GM06990 (cell line): Measurements from ENCODE around the gene NOL4L.

Source experiments
- DNase-seq: peaks from one replicate; pipeline ENCODE4 v3.0.0-alpha.2; 2011; ENCODE audit not compliant: insufficient read length; ENCODE audit errors: extremely low read depth
- H3K27me3 ChIP-seq: replicated peaks from 2 replicates; pipeline ENCODE4 v1.6.0; 2011; ENCODE audit warnings: low read length; ENCODE audit not compliant: control insufficient read depth, insufficient read depth
- H3K36me3 ChIP-seq: 2 replicates; pipeline ENCODE4 v1.5.1; 2011; ENCODE audit warnings: low read length; ENCODE audit not compliant: control insufficient read depth, insufficient read depth
- H3K4me3 ChIP-seq: replicated peaks from 2 replicates; pipeline ENCODE4 v1.5.1; 2011; ENCODE audit warnings: low read depth, mild to moderate bottlenecking, control low read depth, low read length
- CTCF ChIP-seq: IDR thresholded peaks from 2 replicates; pipeline ENCODE4 v1.5.1; 2011; ENCODE audit warnings: low read length, control low read depth, mild to moderate bottlenecking, inconsistent platforms; ENCODE audit not compliant: insufficient read depth, poor library complexity, severe bottlenecking

Gene NOL4L

GRCh38 chr20:32431457-32431856 lies 153.7 kb downstream of the NOL4L start:
- no peaks in the 10 kb centered on the region for H3K27me3 ChIP-seq
- no peak for DNase-seq
- TF ChIP-seq CTCF = no peak
- peaks cover 52% of the 10 kb centered on the region for H3K36me3 ChIP-seq
- H3K4me3 ChIP-seq = no peak overlapping the region

GRCh38 chr20:32429745-32430360 lies 155.3 kb downstream of the NOL4L start:
- H3K27me3 ChIP-seq = no peaks in the 10 kb centered on the region
- no peak for DNase-seq
- peaks cover 37% of the 10 kb centered on the region for H3K36me3 ChIP-seq
- TF ChIP-seq CTCF = no peak
- no peak overlapping the region for H3K4me3 ChIP-seq

GRCh38 chr20:32429343-32429742 lies 155.8 kb downstream of the NOL4L start:
- no peak for DNase-seq

GRCh38 chr20:32427996-32428395 lies 157.1 kb downstream of the NOL4L start:
- H3K36me3 ChIP-seq = peaks cover 29% of the 10 kb centered on the region
- TF ChIP-seq CTCF = no peak
- no peak for DNase-seq
- H3K27me3 ChIP-seq = no peaks in the 10 kb centered on the region
- no peak overlapping the region for H3K4me3 ChIP-seq

More at GRCh38 chr20:32429343-32429742, 155.8 kb downstream of the NOL4L start:
- peaks cover 34% of the 10 kb centered on the region for H3K36me3 ChIP-seq
- no peak for TF ChIP-seq CTCF
- H3K4me3 ChIP-seq = no peak overlapping the region
- H3K27me3 ChIP-seq = no peaks in the 10 kb centered on the region

- H3K27me3 ChIP-seq = no peaks in the 10 kb centered on the region
- no peak for TF ChIP-seq CTCF
- no peaks in the 10 kb centered on the region; the same call in 1 of the 2 replicates for H3K36me3 ChIP-seq
- DNase-seq = no peak
- no peak overlapping the region for H3K4me3 ChIP-seq
These were observed 163.8 kb downstream of the NOL4L start for GRCh38 chr20:32421290-32421689.

DNA sequence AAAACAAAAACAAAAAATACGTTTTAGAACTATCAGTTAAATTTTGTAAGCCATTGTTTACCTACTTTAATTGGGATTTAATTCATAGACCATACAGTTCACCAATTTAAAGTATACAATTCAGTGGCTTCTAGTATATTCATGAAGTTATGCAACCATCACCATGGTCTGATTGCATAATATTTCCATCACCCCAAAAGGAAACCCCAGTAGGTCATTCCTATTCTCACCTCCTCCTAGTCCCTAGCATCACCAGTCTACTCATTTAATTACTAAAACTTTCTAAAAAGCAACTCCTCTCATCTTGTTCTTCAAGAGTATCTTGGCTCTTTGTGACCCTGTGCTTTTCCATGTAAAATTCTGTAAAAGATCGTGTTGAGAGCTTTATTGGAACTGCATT lies 166.8 kb downstream of the NOL4L start:
- no peak for DNase-seq
- Histone ChIP-seq H3K4me3 (no peak overlapping the region), H3K36me3 (no peaks in the 10 kb centered on the region; the same call in 1 of the 2 replicates), H3K27me3 (no peaks in the 10 kb centered on the region)
- no peak for TF ChIP-seq CTCF
